HG03571 (cell line): ENCODE measurements around the gene VCX2.
"Not testable (repeated sequence)": the region's sequence is repeated elsewhere in the genome, so short reads cannot be mapped to it uniquely, and the experiment has no call there.

Source experiments
- ATAC-seq: cut with Tn5 transposase; IDR thresholded peaks from one replicate; pipeline ENCODE4 v1.9.1; 2021; ENCODE audit not compliant: unreplicated experiment

The VCX2 gene

DNA sequence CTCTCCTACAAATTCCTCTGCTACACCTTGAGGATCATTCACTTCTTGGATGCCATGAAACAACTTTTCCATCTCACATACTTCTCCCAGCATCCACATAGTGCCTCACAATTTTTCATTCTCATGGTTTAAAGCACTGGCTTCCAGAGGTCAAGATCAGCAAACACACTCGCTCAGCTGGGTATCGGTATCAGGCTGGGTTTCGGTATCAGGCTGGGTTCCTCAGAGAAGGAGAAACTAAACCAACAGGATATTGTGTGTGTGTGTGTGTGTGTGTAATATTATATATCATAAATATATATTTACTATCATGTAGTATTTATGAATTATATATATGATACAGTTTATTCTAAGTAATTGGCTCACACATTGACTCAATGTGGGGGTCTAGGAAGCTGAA lies at the start of gene VCX2:
Gene VCX2 (minus strand): TSS at position 99 of the 400 bp plus-strand sequence. CDS start 624 bp downstream, outside the sequence.
- ATAC-seq, result not testable (repeated sequence)

DNA sequence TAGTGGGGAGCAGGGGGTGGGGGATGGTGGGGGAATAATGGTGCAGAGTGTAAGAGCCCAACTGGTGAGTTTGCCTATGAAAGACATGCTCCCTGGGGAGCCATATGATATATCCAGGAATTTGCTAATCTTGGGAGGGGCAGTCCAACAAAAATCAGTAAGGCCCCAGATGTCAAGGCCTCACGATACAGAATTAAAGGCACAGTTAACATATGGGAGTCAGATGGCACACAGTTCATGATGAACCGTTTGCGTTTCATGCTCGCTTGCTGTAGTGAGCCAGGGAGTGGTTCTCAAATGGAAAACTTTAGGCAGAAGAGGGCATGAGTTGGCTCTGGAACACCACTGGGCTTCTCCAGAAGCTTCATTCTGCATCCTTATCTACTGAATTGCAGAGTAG lies 33.9 kb upstream of the VCX2 start:
- no peak for ATAC-seq

DNA sequence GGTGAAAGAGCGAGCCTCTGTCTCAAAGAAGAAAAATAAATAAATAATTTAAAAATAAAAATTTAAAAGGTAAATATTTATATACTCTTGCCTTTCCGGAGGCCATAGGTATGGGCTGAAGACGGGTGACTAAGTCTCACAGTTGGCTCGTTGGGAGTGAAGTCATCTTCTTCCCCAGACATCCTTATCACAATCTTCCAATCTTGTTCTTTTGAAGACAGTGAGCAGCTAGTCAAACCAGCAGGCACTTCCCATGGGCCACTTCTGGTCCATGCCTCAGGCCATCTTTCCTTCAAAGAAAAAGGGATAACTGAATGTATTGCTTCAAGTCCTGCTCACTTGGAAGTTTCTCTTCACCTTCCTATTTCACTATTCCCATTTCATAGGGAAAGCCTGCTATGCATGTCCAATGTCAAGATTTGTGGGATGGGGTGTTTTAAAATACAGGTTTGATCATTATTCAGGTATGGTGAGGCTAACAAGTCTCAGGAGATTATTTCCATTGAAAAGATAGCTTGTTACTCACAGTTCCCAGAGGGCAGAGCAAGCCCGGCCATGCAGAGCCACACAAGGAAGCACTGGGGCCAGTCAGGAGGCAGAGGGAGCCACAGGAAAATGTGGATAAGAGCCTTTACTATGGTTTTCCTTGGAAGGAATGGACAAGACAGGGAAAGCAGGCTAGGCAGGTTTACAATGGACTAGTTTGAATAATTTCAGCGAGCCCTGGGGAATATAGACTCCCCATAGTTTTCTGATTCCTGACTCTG lies 33.3 kb upstream of the VCX2 start:
- no peak for ATAC-seq

DNA sequence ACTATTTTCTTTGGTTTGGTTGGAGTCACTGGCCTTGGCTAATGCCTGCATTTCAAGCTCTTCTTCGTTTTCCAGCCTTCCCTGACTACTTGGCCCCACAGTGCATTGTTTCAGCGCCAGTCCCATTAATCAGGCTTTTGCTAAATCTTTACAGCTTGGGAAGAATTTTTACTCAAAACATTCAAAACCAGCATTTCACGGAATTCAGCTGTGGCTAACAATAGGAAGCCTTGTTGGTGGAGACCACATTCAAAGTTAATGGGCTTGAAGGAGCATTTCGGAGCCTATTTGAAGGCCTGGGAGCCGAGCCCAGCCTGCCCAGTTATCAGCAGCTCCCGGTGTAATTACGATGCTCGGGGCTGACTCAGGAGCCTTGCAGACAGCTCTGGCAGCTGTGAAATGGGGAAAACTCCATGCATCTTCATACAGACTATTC lies 30.8 kb upstream of the VCX2 start:
- ATAC-seq, result no peak

DNA sequence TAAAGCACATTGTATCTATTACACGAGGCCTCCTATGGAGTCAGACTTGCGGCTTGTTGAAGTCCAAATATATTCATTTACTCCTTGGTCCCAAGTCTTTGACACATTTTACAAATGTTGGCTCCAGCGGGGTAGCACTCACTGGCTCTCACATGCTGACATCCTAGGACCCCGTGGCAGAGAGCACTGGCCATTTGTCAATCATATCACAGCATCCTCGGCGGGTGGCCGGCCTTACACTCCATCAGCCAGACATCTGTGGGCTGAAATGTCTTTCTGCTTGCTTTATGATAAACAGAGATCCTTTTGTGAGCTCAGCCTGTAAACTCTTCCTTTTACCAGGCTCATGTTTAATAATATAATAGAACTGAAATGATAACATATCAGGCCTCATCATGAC lies 25.7 kb upstream of the VCX2 start:
- ATAC-seq, result no peak

DNA sequence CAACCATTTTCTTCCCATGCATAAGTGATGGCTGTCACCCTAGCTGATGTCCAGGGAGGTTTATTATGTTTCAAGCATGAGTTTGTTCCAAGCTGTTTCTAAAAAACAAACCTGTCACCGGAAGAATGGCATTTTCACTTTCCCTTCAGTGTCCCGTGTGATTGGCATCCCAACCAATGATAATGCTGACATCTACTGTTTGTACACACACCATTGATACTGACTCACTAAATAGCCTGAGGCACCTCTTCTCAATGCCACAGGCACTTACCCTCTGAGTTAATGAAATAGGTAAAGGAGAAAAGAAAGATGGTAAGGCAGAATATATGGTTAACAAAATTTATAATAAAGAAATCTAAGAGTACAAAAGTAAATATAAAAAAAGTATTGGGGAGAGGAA lies 23.1 kb upstream of the VCX2 start:
- no peak for ATAC-seq

DNA sequence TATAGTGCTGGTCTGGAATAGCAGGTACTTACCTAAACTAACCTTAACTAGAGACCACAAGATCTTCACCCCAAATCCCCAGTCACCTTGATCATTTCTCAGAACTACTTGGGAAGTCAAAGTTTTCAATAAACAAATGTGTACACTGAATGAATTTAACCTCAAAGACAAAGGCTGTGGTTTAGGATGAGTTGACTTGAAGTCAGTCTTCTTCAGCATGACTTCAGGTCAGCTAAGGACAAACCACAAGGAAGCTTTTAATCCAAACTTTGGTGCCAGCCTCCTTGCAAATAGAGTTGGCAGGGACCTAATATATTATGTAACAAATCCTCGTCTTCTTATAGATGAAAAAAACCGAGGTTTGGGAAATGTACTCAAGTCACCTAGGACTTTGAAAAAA lies 21.2 kb upstream of the VCX2 start:
- ATAC-seq, result no peak

DNA sequence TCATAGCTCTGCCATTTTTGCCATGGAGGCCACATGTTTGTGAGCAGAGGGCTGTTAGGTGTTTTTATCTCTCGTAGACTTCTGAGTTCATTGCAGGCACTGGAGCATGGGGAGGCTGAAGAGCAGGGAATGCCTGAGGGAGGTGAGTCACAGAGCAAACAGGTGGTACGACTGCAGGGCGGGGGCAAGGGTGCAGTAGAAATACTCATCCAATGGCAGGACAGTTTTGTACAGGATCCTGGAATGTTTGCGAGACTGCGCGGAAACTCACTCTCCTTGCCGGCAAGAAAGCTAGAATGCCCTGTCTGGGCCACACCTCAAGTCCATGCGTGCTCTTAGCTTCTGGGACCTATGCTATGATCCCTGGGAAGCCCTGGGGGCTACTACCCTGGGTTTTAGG lies 20.0 kb upstream of the VCX2 start:
- ATAC-seq, result no peak

DNA sequence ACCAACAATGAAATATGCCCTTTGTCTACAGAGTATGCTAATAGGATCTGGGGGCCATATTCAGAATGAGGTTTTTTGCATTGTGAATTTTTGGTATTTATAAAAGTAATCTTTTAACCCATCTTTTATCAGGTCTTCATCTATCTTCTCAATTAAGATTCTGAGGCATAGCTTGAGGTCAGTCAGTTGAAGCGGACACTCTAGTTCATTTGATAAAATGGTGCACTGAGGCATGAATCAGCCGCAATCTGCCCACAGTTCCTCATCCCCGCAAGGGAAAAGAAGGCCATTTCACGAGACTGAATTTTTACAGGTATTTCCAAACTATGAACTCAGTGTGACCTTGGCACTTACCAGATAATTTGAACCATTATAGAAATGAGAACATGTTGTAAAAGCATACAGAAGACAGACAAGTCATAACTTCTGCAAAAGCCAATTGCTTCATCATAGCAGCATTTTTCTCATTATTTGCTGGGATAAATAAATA lies 19.3 kb upstream of the VCX2 start:
- ATAC-seq, result no peak

DNA sequence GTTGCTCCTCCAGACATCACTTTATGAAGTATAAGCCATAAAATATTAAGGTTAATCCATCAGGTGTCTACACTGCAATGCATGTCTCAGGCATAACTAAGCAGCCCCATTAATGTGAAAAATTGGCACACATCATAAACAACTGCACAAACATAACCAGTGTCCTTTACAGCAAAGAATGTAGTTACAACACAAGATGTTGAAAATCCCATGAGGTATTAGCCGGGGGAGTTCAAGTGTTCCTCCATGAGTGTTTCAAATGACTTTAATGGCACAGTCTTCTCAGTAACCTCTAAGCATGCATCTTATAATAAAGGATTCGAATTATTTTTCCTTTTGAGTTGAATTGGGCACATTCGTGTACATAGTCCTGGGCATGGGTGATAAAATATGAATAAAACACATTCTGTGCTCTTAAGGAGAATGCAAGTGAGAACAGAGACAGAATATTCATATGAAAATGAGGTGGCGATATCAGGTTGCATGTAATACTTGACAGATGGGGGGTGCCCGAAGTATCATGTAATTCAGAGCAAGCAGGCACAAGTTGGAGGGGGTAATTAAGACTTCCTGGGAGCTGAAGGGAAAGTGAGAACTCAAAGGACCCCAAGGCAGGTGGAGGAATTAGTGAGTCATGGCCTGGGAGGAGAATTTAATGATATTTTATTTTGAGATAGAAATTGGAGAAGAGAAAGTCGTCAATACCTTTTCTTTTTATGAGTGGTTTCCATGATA lies 18.2 kb upstream of the VCX2 start:
- ATAC-seq, result no peak

DNA sequence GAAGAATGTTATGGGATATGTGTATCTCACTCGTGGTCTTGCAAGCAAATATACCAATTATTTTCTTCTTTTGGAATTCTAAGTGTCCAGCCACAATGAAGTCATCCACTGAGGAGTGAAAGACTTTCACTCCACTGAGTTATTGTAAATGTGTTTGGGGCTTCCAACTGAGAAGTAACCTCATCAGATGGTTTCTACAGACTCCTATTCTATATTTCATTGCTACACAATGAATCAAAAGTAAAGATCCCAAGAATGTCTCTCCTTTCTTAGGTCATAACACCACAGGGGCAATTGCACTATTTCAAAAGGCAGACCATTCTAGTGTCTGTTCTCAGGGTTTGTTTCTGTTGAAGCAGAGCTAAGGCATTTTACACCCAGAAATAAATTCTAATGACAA lies 12.3 kb upstream of the VCX2 start:
- no peak for ATAC-seq

DNA sequence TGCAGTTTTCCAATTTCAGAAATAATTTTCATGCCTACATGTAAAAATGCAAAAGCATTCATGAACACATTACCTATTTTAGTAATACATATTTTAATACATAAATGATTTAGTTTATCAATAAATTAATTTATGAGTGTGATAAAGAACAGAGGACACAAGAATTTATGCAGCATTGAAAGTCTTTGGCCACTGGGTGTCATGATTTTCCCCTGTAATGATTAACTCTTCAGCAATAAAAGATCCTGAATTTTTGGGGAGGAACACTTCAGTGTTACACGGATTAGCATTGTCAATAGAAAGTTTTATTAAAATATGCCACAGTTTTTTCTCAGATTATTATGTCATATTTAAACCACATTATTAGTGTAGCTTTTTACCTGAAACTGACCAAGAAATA lies 8.6 kb upstream of the VCX2 start:
- ATAC-seq, result no peak

DNA sequence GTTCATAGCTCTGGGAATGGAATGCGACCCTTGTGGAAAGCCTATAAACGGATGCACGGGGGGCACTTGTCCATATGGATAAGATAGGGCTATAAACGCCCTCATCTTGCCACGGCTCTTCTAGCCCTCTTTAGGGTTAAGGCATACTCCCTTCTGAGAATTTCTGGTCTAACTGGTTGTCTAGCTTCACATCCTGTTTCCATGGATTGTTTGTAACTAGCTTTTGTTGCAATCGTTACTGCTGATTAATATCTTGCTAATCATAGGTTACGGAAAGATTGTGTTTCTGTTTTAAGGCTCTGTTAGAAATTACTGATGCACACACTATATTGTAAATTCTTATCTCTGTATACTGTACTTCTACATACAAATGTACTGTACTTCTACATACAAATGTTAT lies 17.1 kb downstream of the VCX2 start:
- ATAC-seq, result not testable (repeated sequence)

DNA sequence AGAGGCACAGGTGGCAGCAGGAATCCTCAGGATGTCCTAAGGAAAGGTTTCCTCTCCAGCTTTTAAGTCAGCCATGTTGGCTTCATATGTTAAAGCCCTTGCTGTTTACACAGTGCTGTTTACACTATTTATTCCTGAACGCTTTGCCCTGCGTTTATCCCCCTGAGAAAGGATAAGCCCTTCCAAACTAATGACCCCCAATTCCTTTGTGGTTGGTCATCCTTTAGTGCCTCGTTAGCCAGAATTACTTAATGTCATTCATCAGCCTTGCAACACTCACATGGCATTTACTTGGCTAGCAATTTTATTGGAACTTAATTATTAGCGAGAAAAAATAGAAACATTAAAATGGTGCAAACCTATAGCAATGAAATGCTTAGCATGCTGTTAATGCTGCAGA lies 23.8 kb downstream of the VCX2 start:
- ATAC-seq, result no peak

DNA sequence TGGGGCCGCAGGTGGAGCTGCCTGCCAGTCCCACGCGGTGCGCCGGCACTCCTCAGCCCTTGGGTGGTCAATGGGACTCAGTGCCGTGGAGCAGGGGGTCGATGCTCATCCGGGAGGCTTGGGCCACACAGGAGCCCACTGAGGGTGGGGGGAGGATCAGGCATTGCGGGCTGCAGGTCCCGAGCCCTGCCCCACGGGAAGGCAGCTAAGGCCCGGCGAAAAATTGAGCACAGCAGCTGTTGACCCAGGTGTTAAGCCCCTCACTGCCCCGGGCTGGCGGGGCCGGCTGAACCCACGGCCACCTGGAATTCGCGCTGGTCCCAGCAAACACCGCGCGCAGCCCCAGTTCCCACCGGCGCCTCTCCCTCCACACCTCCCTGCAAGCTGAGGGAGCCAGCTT lies 26.1 kb downstream of the VCX2 start:
- ATAC-seq, result no peak

DNA sequence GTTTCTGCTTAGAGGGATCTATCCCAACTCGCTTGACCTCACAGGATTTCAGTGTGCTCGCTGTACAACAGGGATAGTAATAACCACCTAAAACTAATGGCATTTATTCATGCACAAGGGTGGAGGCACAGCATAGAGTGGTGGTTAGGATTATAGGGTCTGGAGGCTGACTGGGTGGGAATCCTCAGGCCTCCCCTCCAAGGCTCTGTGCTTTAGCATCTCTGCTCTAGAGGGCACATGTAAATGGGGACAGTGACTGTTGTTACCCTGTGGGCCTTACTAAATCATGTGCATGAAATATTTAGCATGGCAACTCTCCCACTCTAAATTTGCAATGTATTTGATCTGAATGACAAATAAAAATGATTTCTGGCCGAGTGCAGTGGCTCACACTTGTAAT lies 29.2 kb downstream of the VCX2 start:
- no peak for ATAC-seq

DNA sequence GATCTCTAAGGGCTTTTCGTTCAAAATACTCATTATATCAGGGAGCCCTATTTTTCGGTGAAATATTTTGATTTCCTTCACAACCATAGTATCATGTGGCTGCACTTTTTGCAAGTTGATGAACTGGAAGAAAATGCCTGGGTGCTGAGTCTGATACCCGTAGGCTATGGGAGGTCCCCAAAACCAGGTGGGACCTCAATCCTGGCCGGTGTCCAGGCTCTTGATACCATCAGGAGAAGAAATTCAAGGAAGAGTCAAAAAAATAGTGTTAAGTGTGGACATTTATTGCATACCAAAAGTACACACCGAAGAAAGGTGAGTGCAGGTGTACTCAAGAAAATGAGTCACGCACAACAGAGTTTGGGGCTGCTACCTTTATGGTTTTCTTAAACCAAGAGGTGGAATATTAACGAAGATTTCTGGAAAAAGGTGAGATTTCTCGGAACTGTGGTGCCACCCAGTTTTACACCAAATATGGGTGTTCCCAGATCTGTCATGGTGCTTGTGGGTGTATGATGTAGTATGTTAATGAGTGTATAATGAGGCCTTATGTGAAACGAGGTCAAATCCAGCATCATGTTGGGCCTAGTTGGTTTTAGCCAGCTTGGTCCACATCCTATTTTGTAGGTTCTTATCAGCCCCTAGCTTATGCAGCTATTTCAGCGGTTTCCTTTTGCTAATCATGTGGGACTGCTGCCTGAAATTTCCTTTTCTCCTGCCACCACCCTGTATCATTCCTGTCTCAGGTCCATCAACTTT lies 29.9 kb downstream of the VCX2 start:
- no peak for ATAC-seq

DNA sequence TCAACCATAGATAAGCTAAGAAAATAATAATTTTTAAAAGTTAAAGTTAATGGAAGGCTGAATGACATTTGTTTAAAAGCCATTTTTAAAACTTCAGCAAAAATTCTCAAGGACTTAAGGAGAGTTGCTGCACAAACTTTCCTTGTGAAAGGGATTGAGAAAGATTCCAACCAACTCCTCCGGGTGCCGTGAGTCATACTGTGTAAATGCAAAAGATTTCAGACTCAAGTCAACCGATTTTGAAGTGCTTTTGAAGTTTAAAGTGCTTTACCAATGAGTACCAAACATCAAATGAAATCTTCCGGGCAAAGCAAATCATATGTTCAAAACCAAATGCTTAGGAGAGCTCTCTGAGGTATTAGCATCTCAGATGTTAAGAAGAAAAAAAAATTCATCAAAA lies 31.4 kb downstream of the VCX2 start:
- no peak for ATAC-seq

DNA sequence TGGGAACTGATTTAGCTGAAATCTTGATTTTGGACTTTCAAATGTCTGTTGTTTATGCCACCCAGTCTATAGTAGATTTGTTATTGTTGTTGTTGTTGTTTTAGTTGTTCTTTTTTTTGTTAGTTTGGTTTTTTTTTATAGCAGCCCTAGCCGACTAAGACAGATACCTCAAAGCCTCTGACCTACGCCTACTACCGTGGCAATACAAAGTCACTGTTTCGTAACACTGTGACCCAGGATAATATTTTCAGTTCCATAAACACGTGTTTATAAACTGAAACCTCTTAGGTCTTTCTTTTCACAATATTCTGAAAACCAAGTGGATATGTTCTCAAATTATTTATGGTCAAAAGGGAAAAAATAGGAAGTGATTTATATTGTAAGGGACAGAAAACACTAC lies 32.8 kb downstream of the VCX2 start:
- no peak for ATAC-seq

DNA sequence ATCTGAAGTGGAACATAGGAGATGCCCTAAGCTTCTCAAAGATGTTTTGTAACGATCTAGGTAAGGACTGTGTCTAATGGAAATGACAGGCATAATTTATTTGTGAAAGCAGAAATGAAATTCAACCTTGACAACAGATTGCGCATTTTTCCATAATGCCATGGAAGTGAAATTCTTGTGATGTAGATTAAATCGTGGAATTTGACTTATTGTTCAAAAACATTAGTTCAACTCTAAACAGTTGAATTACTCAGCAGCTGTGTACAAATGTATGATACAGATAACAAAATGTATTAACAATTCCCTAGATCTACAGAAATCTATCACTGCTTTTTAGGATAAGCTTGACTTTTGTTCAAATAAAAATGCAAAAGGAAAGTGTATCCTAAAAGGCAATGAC lies 44.4 kb downstream of the VCX2 start:
- ATAC-seq, result no peak

DNA sequence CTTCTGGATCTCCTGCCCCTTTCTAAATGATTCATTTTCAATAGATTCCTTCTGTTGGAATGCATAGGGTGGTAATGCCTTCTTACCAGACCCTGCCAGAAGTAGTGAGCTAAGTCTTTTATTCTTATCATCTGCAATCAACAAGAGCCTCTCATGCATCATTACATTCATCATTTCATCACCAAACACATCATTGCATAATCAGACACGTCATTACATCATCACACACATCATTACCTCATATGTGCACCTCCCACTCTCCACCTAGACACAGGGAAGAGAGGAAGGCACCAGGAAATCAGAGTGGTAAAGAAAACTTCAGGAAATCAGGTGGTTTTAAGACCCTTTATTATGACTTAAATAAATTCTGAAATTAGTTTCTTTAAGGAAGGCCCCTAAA lies 45.0 kb downstream of the VCX2 start:
- no peak for ATAC-seq

DNA sequence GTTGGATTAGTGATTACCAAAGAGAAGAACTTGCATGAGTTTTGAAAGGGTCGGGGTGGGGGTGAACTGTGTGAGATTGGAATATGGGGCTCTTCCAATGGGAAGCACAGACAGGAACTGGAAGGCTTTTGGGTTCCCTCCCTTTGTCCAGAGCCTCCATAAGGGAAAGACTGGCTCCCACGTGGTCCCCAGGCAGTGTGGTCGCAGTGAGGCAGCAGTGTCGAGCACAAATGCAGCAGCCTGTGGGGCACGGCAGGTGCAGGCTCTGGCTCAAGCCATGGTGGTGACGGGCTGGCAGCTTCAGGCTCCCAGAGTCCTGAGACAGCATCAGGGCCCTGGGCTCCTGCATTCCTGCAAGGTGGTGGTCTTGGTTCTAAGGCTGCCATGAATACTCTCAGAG lies 45.5 kb downstream of the VCX2 start:
- no peak for ATAC-seq
